ENCODE data around the gene CELSR2. TPM values are rescaled to one million over a fixed set of nuclear protein-coding genes. Genes with fewer than 3 reads are reported as not detected.

The CELSR2 gene
- total RNA-seq, 2 experiments from 2014 or later, result 6.9 to 12.5 TPM

GRCh38 chr1:109300650-109301151, 51.4 kb downstream of the CELSR2 start:
- no peaks in the 10 kb centered on the region for H3K79me2 ChIP-seq (ENCODE audit: insufficient read depth, low read depth, low read length)
- no TSS peak for BruUV-seq (replicated peaks)
- H4K20me1 ChIP-seq (ENCODE audit: insufficient read depth, low read length), result no peaks in the 10 kb centered on the region
- H2AFZ ChIP-seq (ENCODE audit: low read length), result no peak overlapping the region
- no peaks in the 10 kb centered on the region for H3K9me3 ChIP-seq (ENCODE audit: low read length)
- POLR2A ChIA-PET, result interaction anchor here (0.7 to 1.0 kb wide), 2 partner anchors 11 to 80 kb away, joined by 3 to 4 read pairs; no protein-coding TSS in a partner anchor
- no peak overlapping the region for H3K4me2 ChIP-seq (ENCODE audit: low read length)
- no peaks in the 10 kb centered on the region for H3K36me3 ChIP-seq (ENCODE audit: insufficient read depth, low read length)
- no peak for TF ChIP-seq EZH2phosphoT487 (IDR thresholded peaks at IDR 0.05; ENCODE audit: borderline replicate concordance, low read depth, low read length)
- TF ChIP-seq, protein P1, sequence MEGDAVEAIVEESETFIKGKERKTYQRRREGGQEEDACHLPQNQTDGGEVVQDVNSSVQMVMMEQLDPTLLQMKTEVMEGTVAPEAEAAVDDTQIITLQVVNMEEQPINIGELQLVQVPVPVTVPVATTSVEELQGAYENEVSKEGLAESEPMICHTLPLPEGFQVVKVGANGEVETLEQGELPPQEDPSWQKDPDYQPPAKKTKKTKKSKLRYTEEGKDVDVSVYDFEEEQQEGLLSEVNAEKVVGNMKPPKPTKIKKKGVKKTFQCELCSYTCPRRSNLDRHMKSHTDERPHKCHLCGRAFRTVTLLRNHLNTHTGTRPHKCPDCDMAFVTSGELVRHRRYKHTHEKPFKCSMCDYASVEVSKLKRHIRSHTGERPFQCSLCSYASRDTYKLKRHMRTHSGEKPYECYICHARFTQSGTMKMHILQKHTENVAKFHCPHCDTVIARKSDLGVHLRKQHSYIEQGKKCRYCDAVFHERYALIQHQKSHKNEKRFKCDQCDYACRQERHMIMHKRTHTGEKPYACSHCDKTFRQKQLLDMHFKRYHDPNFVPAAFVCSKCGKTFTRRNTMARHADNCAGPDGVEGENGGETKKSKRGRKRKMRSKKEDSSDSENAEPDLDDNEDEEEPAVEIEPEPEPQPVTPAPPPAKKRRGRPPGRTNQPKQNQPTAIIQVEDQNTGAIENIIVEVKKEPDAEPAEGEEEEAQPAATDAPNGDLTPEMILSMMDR (conservative IDR thresholded peaks at IDR 0.05; ENCODE audit: low read length), result no peak
- intact Hi-C loops (cut with micrococcal nuclease; ENCODE audit: unreplicated experiment), result no loop called here
- CTCF ChIA-PET (ENCODE audit: unreplicated experiment), result no interaction called here
- H3K4me3 ChIP-seq (ENCODE audit: low read depth, low read length, poor library complexity, severe bottlenecking), result no peak overlapping the region
- DNase-seq (ENCODE audit: low spot score), result no peak
- H3K4me1 ChIP-seq (ENCODE audit: insufficient read depth, low read length, poor library complexity, severe bottlenecking), result peaks cover 6% of the 10 kb centered on the region
- H3K9me2 ChIP-seq (ENCODE audit: insufficient read depth, low read length), result no peaks in the 10 kb centered on the region
- no peak overlapping the region for H3K27ac ChIP-seq (ENCODE audit: low read depth, low read length, poor library complexity, severe bottlenecking)

- POLR2A ChIA-PET, result no interaction called here
Observed at GRCh38 chr1:109301874-109302273, 52.5 kb downstream of the CELSR2 start.

More at GRCh38 chr1:109301874-109302273, 52.5 kb downstream of the CELSR2 start:
- no peak overlapping the region for H3K4me3 ChIP-seq (ENCODE audit: low read depth, low read length, poor library complexity, severe bottlenecking)
- DNase-seq (ENCODE audit: low spot score), result no peak
- H3K36me3 ChIP-seq (ENCODE audit: insufficient read depth, low read length), result no peaks in the 10 kb centered on the region
- no peaks in the 10 kb centered on the region for H4K20me1 ChIP-seq (ENCODE audit: insufficient read depth, low read length)
- no peaks in the 10 kb centered on the region for H3K9me2 ChIP-seq (ENCODE audit: insufficient read depth, low read length)
- intact Hi-C loops (cut with micrococcal nuclease; ENCODE audit: unreplicated experiment), result no loop called here
- H2AFZ ChIP-seq (ENCODE audit: low read length), result no peak overlapping the region
- CTCF ChIA-PET (ENCODE audit: unreplicated experiment), result no interaction called here
- no peaks in the 10 kb centered on the region for H3K9me3 ChIP-seq (ENCODE audit: low read length)
- no peaks in the 10 kb centered on the region for H3K79me2 ChIP-seq (ENCODE audit: insufficient read depth, low read depth, low read length)
- H3K4me1 ChIP-seq (ENCODE audit: insufficient read depth, low read length, poor library complexity, severe bottlenecking), result peaks cover 18% of the 10 kb centered on the region
- no TSS peak for BruUV-seq (replicated peaks)
- H3K27ac ChIP-seq (ENCODE audit: low read depth, low read length, poor library complexity, severe bottlenecking), result no peak overlapping the region
- no peak overlapping the region for H3K4me2 ChIP-seq (ENCODE audit: low read length)
- TF ChIP-seq, protein P1 (conservative IDR thresholded peaks at IDR 0.05; ENCODE audit: low read length), result no peak
- no peak for TF ChIP-seq EZH2phosphoT487 (IDR thresholded peaks at IDR 0.05; ENCODE audit: borderline replicate concordance, low read depth, low read length)

All from OCI-LY7 (cell line).